CD4-positive, alpha-beta T cell treated with Interleukin-15 for 1 hour (primary cell): ENCODE results near the gene RFC4.

Experiments
- DNase-seq: peaks from one replicate; pipeline ENCODE4 v3.0.0-alpha.2; 2020

Gene RFC4

GRCh38 chr3:186785495-186786018 lies 20.7 kb downstream of the RFC4 start:
- DNase-seq: no peak

DNA sequence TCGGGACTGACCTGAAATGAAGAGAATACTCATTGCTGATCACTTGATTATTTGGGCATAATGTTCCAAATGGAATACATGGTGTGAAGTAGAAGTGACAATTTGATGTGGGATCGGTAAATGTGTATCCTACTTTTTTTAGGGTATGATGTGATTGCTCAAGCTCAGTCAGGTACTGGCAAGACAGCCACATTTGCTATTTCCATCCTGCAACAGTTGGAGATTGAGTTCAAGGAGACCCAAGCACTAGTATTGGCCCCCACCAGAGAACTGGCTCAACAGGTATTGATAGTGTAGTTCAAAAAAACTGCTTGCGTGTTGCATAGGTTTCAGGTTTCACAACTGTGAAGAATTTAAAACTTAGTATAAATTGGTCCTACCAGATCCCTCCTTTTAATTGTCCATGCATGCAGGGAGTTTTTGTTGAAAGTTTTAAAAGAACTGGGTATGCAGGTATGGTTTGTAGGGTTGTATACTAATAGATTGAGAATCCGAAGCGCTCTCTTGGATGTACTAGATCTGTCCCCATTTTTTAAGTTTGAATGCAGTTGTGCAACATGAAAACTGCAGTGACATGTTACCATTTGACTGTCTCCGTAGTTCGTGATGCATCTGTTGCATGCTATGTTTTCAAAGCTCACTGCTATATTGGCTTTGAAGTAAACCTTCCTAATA lies 21.3 kb downstream of the RFC4 start:
- no peak for DNase-seq

DNA sequence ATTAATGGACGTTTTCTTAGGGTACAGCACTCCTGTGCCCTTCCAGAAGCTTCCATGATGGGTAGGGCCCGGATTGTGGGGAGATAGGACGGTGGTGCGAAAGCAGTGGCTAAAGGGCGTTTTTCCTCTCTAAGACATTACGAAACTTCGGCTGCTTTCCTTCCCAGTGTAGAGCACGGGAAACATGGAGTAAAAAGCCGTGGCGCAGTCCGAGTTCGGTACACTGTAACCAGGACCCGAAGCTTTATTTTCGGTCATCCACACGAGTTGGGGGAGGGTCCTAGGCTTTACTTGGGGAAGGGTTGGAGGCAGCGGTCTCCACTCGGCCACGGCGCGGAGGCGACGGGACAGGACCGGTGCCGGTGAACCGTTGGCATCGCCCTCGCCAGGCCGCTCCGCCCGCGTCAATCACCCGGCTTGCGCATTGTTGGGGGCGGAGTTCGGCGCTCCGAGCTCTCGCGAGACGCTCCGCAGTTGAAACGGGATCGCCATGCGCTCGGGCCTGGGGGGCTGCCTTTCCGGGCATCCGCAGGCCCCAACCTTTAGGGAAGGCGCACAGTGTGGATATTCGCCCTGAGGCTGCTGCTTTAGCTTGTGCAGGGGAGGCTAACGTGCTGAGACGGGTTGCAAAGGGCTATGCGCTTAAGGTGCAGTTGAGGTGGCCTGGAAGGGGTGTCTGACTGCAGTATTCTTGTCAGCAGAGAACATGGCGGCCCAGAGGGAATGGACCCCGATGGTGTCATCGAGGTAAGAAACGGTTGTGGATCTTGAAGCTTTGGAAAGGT lies 22.4 kb downstream of the RFC4 start:
- peak; percentile 81 for DNase-seq

DNA sequence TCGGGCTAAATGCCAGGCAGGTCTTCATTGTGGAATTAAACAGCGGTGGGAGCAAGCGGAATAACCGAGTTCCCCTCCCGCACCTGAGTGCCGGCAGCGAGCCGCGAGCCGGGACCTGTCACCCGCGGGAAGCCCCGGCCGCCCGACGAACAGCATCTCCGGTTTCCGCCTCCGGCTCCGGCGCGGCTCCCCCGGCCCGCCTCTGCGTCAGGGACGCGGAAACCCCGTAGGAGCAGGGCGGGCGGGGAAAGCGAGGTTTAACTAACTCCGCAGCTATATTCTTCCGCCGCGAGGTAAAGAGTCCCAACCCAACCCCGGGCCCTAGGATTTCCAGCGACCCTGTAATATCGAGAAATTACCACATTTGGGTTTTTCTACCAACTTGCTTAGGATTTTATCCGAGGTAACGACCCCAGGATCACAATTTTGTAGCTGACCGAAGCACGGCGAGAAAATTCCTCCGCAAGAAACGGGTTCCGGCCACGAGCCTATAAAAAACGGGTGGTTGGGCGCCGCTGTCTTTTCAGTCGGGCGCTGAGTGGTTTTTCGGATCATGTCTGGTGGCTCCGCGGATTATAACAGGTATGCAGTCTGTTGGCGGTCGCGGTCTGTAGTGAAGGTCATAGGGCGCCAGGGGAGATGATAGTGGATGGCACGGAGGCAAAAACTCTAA lies 23.1 kb downstream of the RFC4 start, which contains the start of gene EIF4A2:
Gene EIF4A2, plus strand, starts transcription at position 520 of the 673 bp plus-strand sequence. Its CDS starts 34 bp downstream, at position 554.
- peak; percentile 91 for DNase-seq

DNA sequence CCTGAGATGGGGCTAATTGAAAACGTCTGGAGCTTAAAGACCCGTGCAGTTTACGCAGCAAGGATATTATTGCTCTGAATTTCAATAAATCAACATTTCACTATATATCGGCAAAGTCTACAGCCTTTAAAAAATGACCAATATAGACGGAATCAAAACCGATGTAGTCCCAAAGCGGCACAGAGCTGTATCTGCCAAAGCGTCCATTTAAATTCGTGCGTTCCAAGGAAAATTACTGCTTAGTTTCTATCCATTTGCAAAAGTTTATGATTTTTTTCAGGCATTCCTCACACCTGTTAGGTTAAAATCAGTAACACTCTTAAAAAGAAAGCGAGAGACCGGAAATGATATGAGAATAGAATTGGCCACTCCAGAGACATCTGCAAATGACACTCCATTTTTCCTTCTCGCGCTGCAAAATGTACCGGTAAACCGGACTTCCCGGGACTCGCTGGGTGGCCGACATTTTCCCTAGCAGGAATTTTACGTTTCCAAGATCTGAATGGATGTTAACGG lies 23.7 kb downstream of the RFC4 start:
- no peak for DNase-seq

GRCh38 chr3:186779204-186779603 lies 27.1 kb downstream of the RFC4 start:
- DNase-seq: no peak

GRCh38 chr3:186775999-186776398 lies 30.3 kb downstream of the RFC4 start:
- DNase-seq: no peak

- DNase-seq: peak; percentile 72
These were observed 33.4 kb downstream of the RFC4 start for GRCh38 chr3:186772701-186773417.

DNA sequence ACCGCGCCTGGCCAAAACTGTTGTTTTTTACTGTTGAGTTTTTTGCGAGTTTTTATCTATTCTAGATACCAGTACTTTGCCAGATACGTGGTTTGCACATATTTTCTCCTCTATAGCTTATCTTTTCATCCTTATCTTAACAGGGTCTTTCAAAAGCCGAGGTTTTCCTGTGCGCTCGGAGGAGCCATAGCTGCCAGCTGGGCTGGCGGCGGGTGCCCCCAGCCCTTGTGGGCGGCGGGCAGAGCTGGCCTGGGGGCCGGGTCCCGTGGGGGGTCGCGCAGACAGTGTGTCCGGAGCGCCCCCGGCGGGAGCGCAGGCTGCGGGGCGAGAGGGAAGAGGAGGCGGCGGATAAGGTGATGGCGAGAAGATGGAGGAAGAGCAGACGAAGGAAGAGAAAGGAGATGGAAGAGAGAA lies 34.0 kb downstream of the RFC4 start:
- DNase-seq: no peak

- DNase-seq: no peak
These were observed 45.3 kb downstream of the RFC4 start for GRCh38 chr3:186760897-186761447.

DNA sequence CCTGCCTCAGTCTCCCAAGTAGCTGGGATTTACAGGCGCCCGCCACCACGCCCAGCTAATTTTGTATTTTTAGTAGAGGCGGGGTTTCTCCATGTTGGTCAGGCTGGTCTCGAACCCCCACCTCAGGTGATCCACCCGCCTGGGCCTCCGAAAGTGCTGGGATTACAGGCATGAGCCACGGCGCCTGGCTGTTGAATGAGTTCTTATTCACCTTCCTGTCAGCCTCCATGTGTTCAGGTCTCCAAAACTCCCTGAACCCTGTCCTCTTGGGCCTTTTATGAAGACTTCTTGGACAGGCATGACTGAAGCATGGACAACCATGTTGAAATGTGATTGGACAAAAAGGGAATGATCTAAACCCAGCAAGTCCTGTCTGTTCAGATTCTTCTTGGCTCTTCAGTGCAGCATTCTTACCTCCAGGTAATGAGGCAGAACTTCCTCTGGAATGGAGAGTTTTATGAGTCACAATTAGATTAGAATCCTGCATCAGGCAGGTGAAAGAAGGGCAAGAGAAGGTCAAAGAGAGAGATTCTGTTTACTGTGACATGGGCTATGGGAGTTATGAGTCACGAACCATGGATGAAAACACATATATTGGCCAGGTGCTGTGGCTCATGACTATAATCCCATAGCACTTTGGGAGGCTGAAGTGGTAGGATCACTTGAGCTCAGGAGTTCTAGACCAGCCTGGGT lies 46.0 kb downstream of the RFC4 start:
- no peak for DNase-seq

DNA sequence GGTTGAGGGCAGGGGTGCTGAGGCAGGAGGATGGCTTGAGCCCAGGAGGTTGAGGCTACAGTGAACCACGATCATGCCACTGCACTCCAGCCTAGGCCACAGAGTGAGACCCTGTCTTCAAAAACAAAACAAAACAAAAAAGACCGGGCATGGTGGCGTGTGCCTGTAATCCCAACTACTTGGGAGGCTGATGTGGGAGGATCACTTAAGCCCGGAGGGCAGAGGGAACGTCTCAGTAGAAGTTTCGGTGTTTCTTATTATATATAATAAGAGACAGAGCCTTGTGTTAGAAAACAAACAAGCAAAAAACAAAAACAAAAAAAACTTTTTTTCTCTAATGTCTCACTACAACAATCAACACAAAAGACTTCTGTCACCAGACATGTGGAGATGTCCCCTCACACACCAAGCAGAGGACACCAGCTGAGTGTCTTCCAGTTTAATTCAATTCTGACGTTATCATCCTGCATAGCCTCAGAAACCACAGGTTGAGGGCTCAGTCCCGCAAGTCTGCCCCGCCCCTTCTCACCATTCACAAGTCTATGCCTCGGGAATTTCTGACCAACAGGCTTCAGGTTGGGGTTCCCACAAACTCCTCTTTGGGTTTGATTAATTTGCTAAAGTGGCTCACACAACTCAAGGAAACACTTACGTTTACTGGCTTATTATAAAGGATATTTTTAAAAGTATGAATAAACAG lies 46.9 kb downstream of the RFC4 start:
- DNase-seq: no peak

GRCh38 chr3:186757686-186758220 lies 48.5 kb downstream of the RFC4 start:
- no peak for DNase-seq

GRCh38 chr3:186757214-186757613 lies 49.1 kb downstream of the RFC4 start:
- DNase-seq: no peak

- no peak for DNase-seq
These were observed 51.4 kb downstream of the RFC4 start for GRCh38 chr3:186754871-186755270.

DNA sequence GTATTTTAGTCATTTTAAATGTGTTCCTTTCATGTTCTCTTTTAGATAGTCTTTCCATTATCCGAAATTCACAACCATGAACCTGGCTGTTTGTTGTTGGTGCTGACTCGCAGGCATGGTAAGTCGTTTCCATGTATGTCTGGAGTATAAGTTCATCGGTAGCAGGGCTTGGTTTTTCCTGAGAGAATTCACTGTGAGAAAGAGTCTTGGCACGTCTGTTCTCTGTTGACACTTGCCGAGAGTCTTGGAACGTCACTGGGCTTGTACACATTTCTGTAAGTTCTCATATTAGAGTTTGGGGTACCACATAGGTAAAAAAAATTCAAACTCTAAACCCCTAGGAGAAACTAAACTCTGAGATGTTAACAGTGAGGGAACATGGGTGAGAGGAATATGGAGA lies 52.3 kb downstream of the RFC4 start:
- no peak for DNase-seq

DNA sequence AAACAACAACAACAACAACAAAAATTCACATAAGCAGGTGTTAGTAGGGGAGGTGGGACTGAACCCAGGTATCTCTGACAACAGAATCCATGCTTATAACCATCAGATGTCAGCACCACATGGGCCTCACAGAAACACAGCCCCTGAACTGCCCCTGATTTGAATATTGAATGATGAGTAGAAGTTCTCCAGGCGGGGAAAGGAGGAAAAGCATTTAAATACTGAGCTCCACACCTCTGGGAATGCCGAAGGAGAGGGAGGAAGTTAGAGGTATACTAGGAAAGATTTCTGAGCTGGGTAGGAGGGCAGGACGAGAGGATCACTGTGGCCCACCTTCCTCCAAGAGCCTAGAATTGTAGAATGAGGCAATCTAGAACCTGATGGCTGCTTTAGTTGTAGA lies 54.8 kb downstream of the RFC4 start:
- no peak for DNase-seq

DNA sequence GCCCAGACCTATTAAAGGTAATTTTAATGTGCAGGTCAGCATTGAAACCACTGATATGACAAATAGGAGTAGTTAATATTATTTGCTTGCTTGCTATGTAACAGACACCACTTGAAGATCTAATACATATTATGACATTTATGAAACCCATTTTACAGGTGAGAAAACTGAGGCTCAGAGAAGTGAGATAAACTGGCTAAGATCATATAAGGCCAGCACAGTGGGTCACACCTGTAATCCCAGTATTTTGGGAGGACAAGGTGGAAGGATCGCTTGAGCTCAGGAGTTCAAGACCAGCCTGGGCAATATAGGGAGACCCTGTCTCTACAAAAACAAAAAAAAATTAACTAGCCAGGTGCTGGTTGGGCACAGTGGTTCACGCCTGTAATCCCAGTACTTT lies 56.0 kb downstream of the RFC4 start:
- DNase-seq: no peak

DNA sequence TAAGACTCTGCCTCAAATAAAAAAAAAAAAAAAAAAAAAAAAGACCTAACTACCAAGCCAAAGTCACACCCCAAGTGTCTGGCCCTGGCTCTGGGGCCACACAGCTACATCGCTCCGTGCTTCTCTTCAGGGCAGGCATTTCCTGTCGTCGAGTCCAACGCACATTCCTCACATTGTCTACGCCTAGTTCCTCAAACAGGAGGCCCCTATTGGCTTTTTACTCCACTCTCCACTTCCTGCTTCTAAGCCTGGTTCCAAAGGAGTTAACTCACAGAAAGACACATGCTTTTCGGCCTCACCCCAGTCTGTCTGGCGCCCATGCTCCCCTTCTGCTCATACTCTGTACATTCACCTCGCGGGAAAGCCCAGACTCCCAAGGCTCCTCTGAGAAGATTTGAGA lies 60.3 kb downstream of the RFC4 start:
- peak; percentile 49 for DNase-seq

GRCh38 chr3:186743666-186744065 lies 62.6 kb downstream of the RFC4 start:
- DNase-seq: no peak
